HUES48 (cell line): ENCODE measurements around the gene CUX1.

Source experiments
- H3K27ac ChIP-seq: one replicate; pipeline ENCODE4 v1.7.0; 2013; ENCODE audit warnings: low read depth, low read length, inconsistent platforms
- H3K27me3 ChIP-seq: 2 replicates; pipeline ENCODE4 v1.6.1; 2013; ENCODE audit warnings: mild to moderate bottlenecking, low read length; ENCODE audit not compliant: control insufficient read depth, insufficient read depth
- H3K36me3 ChIP-seq: 2 replicates; pipeline ENCODE4 v1.6.1; 2013; ENCODE audit warnings: low read length; ENCODE audit not compliant: control insufficient read depth, insufficient read depth
- H3K4me1 ChIP-seq: 2 replicates; pipeline ENCODE4 v1.6.1; 2013; ENCODE audit warnings: mild to moderate bottlenecking, low read length; ENCODE audit not compliant: control insufficient read depth, insufficient read depth
- H3K4me3 ChIP-seq: 2 replicates; pipeline ENCODE4 v1.5.1; 2013; ENCODE audit warnings: mild to moderate bottlenecking, low read depth, low read length
- H3K9ac ChIP-seq: 2 replicates; pipeline ENCODE4 v1.6.1; 2013; ENCODE audit warnings: mild to moderate bottlenecking, low read depth, low read length, moderate library complexity
- H3K9me3 ChIP-seq: 2 replicates; pipeline ENCODE4 v1.6.1; 2013; ENCODE audit warnings: low read length; ENCODE audit not compliant: control insufficient read depth, insufficient read depth

The CUX1 gene

DNA sequence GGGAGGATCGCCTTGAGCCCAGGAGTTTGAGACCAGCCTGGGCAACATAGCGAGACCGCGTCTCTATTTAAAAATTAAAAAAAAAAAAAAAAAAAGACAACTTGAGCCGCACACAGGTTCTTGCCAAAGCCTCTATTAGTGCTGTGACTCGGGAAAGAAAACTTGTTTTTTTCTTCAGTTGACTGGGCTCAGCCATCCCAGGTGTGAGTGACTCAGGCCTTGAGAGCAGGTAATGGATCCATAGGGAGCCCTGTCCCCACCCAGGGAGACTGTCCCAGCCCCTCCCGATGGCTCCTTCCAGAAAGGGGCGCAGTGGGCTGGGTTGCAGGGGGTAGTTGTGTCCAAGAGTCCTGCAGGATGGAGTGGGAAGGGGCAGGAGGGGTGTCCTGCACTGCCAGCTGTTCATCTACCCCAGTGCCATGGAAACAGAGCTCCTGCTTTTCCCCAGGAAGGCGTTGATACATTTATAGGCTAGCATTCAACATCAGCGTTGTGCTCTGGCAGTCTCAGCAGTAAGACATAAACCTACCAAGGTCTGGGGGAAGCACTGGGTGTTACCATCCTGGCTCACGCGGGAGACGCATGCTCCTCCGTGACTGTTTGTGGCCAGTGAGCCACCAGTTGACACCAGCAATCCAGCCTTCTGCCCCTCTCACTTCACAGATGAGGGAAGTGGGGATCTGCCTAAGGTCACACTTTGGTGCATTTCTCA, 126.6 kb downstream of the CUX1 start:
- no peaks in the 10 kb centered on the region for H3K27me3 ChIP-seq
- no peak overlapping the region for H3K4me3 ChIP-seq
- H3K36me3 ChIP-seq, result no peaks in the 10 kb centered on the region
- no peaks in the 10 kb centered on the region for H3K9me3 ChIP-seq
- peaks cover 52% of the 10 kb centered on the region for H3K4me1 ChIP-seq
- H3K27ac ChIP-seq, result no peak overlapping the region
- H3K9ac ChIP-seq, result no peak overlapping the region

DNA sequence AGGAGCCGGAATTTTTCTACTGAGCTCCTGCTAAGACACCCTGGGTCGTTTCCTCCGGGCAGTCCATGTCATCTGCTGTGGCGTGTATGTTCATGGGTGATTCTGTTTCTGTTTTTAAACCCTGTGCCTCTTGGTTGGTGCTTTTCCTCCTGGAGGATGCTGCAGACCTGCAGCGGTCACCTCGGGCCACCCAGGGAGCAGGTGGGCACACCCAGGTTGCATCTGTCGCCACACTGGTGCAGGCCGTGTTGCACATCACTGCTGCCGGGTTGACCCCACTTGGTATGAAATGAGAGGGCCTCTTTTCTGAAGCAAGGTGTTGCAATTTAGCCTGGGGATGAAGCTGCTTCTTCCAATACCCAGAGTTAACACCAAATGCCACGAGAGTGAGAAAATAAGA, 127.2 kb downstream of the CUX1 start:
- no peak overlapping the region for H3K27ac ChIP-seq
- H3K27me3 ChIP-seq, result no peaks in the 10 kb centered on the region
- H3K9ac ChIP-seq, result no peak overlapping the region
- H3K4me3 ChIP-seq, result no peak overlapping the region
- H3K36me3 ChIP-seq, result no peaks in the 10 kb centered on the region
- H3K9me3 ChIP-seq, result no peaks in the 10 kb centered on the region
- H3K4me1 ChIP-seq, result peaks cover 52% of the 10 kb centered on the region

DNA sequence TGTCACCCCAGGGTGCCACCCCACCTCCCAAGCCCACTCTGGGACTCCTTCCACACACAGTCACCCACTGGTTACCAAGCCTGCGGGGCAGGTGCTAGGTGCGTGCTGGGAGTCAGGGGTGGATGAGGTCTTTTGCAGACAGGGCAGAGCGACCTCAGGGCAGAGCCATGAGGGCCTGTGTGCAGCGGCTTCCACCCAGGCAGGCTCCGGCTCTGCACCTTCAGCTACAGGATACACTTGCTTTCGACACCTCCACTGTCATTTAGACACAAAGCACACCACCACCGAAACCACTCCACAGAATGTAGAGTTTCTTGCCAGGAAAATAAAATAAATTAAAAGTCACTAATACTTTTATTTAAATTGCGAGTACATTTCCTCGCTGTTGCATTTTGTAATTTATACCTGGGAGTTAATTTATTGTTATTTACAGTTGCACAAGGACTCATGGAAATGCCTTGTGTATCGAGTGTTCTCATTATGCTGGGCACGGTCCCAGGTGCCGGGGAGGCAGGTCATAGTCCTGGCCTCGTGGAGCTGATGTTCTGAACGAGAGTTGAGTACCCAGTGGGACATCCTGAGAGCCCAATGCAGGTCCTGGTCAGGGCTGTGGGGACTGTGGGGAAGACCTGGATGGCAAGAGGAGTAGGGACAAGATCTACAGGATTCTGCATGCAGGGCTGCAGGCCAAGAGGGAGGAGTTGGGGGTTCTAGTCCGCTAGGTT, 127.8 kb downstream of the CUX1 start:
- H3K9me3 ChIP-seq, result no peaks in the 10 kb centered on the region
- no peaks in the 10 kb centered on the region for H3K36me3 ChIP-seq
- peaks cover 50% of the 10 kb centered on the region for H3K4me1 ChIP-seq
- no peaks in the 10 kb centered on the region for H3K27me3 ChIP-seq
- no peak overlapping the region for H3K9ac ChIP-seq
- H3K4me3 ChIP-seq, result no peak overlapping the region
- no peak overlapping the region for H3K27ac ChIP-seq

DNA sequence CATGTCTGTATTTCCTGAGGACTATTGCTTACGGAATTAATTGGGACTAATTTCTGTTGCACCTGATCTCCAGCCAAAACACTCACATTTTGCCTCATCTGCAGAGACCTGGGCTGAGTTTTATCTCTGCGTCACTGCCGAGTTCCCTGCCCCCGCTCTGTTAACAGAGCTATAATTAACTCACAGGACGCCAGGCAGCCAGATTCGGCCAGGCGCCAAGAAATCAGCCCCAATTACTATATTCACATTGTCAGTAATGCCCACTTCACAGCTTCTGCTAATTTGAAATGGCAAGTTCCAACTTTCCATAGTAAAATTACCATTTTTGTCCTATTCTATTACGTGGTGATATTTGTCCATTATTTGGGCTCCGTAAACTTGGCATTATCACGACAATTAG, 130.5 kb downstream of the CUX1 start:
- Histone ChIP-seq H3K36me3 (no peaks in the 10 kb centered on the region), H3K27ac (no peak overlapping the region), H3K4me1 (peaks cover 23% of the 10 kb centered on the region), H3K27me3 (no peaks in the 10 kb centered on the region), H3K9me3 (no peaks in the 10 kb centered on the region), H3K4me3 (no peak overlapping the region), H3K9ac (no peak overlapping the region)

DNA sequence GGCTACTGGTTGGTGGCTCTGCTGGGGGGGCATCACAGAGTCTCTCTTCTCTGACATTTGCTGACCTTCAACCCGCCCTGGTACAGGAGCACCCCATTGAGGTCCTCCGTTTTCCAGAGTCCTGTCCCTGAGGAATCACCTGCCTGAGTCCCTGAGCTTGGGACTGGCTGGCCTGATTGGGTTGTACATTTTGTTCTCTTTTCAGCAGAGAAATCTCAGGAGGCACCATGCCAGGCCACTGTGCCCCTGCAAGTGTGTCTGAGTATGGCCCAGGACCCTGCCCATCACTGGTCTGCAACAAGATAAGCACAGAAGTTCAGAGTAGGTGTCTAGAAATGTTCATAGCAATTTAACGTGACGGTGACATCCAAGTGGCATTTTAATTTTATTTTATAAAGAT, 131.2 kb downstream of the CUX1 start:
- Histone ChIP-seq H3K9ac (no peak overlapping the region), H3K36me3 (no peaks in the 10 kb centered on the region), H3K4me3 (no peak overlapping the region), H3K27ac (no peak overlapping the region), H3K9me3 (no peaks in the 10 kb centered on the region), H3K4me1 (peaks cover 23% of the 10 kb centered on the region), H3K27me3 (no peaks in the 10 kb centered on the region)

DNA sequence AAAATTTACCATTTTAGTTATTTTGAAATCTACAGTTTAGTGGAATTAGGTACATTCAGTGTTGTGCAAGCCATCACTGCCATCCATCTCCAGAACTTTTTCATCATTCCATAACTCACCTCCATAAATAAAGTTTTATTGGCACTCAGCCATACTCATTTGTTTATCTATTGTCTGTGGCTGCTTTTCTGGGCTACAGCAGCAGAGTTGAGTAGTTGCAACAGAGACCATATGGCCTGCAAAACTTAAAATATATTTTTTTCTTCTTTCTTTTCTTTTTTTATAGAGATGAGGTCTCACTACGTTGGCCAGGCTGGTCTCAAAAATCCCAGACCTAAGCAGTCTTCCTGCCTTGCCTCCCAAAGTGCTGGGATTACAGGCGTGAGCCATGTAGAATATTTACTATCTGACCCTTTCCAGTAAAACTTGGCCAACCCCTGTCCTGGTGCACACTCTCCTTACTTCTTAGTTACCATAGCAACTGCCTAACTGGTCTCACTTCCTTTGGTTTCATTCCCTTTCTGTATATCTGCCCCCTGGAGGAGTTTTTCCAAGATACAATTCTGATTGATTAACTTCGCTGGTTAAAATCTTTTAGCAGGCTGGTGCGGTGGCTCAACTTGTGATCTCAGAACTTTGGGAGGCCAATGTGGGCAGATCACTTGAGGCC, 133.2 kb downstream of the CUX1 start:
- Histone ChIP-seq H3K27ac (no peak overlapping the region), H3K27me3 (no peaks in the 10 kb centered on the region), H3K9ac (no peak overlapping the region), H3K36me3 (no peaks in the 10 kb centered on the region), H3K4me3 (no peak overlapping the region), H3K9me3 (no peaks in the 10 kb centered on the region), H3K4me1 (peaks cover 22% of the 10 kb centered on the region)

DNA sequence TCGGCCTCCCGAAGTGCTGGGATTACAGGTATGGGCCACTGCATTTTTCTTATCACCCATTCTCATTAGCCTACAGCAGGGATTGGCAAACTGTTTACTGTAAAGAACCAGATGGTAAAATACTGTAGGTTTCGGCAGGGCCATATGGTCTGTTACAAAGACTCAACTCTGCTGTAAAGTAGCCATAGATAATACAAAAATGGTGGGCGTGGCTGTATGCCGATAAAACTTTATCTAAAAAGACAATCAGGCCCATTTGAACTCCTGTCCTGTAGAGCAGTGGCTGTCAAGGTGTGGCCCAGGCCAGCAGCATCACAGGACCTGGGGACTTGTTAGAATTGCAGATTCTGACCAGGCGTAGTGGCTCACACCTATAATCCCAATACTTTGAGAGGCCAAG, 134.3 kb downstream of the CUX1 start:
- Histone ChIP-seq H3K9ac (no peak overlapping the region), H3K4me3 (no peak overlapping the region), H3K4me1 (peaks cover 19% of the 10 kb centered on the region), H3K9me3 (no peaks in the 10 kb centered on the region), H3K27ac (no peak overlapping the region), H3K27me3 (no peaks in the 10 kb centered on the region), H3K36me3 (no peaks in the 10 kb centered on the region)

DNA sequence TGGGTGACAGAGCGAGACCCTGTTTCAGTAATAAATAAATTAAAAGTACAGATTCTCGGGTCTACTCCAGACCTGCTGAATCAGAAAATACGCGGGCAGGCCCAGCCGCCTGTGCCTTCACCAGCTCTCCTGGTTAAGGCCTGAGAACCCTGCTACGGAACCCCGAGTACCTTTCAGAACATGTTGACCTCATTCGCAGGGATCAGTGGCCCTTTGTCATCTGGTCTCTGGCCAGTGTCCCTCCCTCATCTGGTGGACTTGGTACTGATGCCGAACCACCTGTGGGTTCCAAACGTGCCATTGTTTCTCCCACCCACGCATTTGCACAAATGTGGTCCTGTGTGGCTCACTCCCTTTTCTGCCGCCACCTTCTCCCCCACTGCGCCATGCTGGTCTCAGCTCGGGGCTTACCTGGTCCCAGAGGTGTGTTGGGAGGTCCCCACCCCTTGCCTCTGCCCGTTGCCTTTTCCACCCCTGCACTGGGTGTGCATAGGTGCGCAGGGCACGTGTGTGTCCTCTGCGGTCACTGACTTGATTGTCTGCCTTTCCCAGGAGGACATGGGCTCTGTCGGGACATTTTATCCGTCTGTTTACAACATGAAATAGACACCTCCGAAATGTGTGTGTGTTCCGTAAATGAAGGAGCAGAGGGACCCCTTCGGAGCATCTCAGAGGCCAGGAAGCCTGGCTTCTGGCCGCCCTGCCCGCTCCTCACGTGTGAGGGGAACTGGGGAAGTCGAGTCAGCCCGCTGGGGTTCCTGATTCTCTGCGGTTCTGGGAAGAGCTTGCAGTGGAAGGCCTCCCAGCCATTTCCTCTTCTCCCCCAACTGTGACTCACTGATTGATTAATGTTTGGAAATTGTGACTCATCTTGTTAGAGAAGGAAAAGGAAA, 135.2 kb downstream of the CUX1 start:
- H3K27ac ChIP-seq, result peak overlapping the region; percentile 1
- no peaks in the 10 kb centered on the region for H3K27me3 ChIP-seq
- no peak overlapping the region for H3K4me3 ChIP-seq
- H3K9me3 ChIP-seq, result no peaks in the 10 kb centered on the region
- no peaks in the 10 kb centered on the region for H3K36me3 ChIP-seq
- peaks cover 14% of the 10 kb centered on the region for H3K4me1 ChIP-seq
- H3K9ac ChIP-seq, result no peak overlapping the region

DNA sequence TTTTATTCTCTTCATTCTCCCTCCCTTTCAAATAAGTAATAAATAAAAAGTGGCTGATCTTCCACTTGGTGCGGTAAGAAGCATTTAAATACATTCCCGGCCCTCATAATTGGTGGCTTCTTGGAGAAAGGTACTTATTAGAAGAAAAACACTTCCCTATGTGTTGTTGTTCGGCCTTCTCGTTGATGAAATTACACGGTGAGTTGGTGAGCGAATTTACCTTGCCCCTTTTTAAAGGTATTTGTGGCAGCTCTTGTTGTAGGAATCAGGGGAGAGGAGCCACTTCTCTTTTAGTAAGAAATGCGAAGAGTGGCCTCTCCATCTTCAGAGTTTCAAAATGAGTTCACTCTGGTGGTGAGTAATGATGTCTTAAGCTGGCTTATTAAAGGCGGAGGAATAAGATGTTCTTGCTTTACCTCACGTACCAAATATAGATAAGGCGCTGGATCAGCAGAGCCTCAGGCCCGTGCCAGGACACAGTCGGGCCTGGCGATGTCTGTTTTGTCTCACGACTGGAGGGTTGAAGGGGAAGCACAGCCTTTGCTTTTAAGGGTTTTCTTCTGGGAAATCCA, 135.9 kb downstream of the CUX1 start:
- Histone ChIP-seq H3K4me3 (no peak overlapping the region), H3K9me3 (no peaks in the 10 kb centered on the region), H3K4me1 (peaks cover 7% of the 10 kb centered on the region), H3K27me3 (no peaks in the 10 kb centered on the region), H3K27ac (peak overlapping the region; percentile 1), H3K36me3 (no peaks in the 10 kb centered on the region), H3K9ac (no peak overlapping the region)

DNA sequence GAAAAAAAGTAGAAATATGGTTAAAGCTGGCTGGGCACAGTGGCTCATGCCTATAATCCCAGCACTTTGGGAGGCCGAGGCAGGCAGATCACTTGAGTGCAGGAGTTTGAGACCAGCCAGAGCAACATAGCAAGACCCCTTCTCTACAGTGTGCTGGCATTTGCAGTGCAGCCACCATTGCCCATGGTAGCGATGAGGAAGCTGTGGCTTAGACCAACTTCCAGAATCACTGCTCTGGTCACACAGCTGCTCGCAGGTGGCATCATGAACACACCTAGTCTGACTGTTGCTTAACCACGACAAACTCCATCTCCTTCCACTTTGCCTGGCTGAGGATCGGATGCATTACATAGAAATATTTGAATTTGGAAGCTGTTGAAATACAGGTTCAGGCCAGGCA, 137.1 kb downstream of the CUX1 start:
- Histone ChIP-seq H3K4me3 (no peak overlapping the region), H3K27ac (no peak overlapping the region)

More for the DNA sequence above, 137.1 kb downstream of the CUX1 start:
- H3K36me3 ChIP-seq, result no peaks in the 10 kb centered on the region
- peaks cover 12% of the 10 kb centered on the region for H3K4me1 ChIP-seq
- no peaks in the 10 kb centered on the region for H3K27me3 ChIP-seq
- H3K9me3 ChIP-seq, result no peaks in the 10 kb centered on the region
- no peak overlapping the region for H3K9ac ChIP-seq
